ENCODE measurements around the gene GDAP2.
A peak's percentile ranks its signal among the peaks of the same experiment; 100 is the strongest.
"Not testable (repeated sequence)": the region's sequence is repeated elsewhere in the genome, so short reads cannot be mapped to it uniquely, and the experiment has no call there.

The GDAP2 gene

GRCh38 chr1:117902944-117903343, 26.5 kb downstream of the GDAP2 start:
- no peak for DNase-seq (ENCODE audit: low read depth in 2 of 2)

DNA sequence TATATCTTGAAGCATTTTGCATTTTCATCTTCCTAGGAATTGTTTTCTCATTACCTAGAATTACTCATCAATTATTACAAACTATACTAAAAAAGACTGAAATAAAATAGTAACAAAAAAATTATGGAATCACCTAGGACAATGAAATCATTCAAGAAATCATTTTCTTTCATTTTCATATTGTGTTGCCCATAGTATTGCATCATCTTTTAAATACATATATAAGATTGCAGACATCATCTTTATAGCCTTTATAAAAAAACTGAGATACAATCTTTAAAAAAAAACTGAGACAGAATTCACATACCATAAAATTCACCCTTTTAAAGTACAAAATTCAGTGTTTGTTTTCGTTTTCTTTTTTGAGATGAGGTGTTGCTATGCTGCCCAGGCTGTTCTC, 29.6 kb downstream of the GDAP2 start:
- DNase-seq (ENCODE audit: low read depth in 2 of 2), result no peak

GRCh38 chr1:117897551-117897950, 31.9 kb downstream of the GDAP2 start:
- DNase-seq (ENCODE audit: low read depth in 2 of 2), result no peak

DNA sequence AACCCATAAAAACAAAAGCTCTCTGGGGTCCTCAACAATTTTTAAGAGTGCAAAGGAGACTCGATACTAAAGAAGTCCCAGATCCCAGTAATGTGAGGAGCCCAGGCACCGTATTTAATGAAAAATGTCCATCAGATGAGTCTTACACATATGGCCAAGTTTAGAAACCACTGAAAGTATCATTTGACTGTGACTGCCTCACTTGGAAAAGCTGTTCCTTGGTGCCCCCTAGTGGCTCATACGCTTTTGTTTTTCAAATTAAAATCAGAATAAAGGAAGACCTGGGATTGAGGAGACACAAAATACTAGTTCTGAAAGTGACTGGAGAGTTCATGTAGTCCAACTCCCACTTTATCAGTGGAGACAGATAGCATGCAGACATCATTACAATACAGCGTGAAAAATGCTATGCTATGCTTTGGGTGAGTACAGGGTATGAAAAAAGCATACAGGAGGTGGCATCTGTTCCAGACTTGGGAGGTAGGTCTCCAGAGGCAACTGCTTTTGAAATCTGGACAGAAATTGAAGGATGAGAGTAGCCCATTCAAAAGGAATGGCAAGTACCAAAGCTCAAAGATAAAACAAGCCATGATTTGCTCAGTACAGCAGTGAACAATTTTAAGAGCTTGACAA, 33.8 kb downstream of the GDAP2 start:
- DNase-seq (ENCODE audit: low read depth in 2 of 2), result peak; percentile 8 to 21

DNA sequence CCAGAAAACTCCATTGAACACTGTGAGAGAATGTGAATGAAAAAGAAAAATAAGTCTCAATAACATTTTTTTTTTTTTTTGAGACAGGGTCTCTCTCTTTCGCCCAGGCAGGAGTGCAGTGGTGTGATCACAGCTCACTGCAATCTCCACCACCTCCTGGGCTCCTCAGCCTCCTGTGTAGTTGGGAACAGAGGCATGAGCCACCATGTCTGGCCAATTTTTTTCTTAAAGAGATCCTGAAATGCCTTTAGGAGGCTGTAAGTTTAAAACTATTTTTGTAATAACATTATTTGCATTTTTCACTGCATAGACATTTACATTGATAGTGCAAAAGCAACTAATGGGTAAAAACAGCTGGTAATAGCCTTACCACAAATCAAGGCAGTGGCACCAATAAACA, 35.3 kb downstream of the GDAP2 start:
- DNase-seq (ENCODE audit: low read depth in 2 of 2), result no peak

- DNase-seq (ENCODE audit: low read depth in 2 of 2), result no peak
These were observed 36.9 kb downstream of the GDAP2 start for GRCh38 chr1:117892512-117892911.

DNA sequence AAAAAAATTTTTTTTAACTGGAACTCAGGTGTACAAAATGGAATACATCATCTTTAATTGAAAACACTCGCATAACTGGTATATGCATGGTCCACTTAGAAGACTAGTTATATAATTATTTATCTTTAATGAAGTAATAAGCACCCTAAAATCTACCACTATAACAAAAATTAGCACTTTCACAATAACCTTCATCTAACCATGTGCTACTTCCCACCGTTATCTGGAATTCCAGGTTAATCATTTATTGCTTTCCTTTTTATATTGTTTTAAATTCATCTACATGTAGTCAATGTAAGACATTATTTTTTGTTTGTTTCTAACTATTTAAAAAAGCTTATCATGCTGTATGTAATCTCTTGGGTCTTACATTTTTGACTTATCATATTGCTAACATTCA, 39.0 kb downstream of the GDAP2 start:
- DNase-seq (ENCODE audit: low read depth in 2 of 2), result no peak

DNA sequence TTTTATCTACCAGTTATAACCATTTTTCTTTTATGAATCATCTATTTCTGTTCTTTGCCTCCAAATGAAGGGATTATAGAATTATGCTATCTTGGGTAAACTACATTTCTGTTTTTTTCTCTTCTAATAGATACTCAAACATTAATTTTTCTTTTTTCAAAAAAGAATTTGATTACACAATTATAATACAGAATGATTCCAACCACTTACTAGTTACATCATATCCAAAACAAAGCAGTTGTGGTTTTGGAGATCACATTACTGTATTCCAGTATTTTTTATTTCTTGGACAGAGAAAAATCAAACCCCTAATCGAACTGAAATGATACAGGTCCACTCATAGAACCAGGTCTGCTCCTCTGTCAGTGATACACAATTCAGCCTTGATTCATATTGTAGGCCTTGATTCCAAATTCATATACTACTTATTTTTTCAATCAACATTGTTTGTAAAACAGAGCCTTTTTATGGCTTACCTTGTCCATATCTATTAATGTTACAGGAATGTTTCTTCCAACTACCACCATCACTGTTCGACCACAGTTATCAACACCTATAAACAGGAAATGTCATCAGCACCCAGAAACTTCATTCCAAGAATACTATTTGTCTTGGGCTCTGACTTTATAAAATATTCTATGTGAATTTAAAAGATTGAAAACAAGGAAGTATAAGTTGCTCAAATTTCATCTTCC, 43.2 kb downstream of the GDAP2 start:
- DNase-seq (ENCODE audit: low read depth in 2 of 2), result no peak

GRCh38 chr1:117883616-117884015, 45.8 kb downstream of the GDAP2 start:
- no peak for DNase-seq (ENCODE audit: low read depth in 2 of 2)

DNA sequence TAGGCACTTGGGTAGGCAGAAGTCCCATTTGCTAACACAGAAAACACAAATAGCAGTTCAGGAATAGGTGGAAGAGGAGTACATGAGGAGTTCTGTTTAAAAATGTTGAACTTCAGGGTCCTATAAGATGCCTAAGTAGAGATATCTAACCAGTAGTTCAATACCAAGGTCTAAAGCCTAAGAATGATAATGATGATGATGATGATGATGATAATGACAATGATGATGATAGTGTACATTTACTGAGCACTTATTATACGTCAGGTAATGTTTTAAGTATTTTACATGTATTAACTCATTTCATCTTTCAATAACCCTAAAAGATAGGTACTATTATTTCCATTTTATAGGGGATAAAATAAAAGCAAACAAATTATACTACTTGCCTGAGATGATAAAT, 50.1 kb downstream of the GDAP2 start:
- no peak for DNase-seq (ENCODE audit: low read depth in 2 of 2)

DNA sequence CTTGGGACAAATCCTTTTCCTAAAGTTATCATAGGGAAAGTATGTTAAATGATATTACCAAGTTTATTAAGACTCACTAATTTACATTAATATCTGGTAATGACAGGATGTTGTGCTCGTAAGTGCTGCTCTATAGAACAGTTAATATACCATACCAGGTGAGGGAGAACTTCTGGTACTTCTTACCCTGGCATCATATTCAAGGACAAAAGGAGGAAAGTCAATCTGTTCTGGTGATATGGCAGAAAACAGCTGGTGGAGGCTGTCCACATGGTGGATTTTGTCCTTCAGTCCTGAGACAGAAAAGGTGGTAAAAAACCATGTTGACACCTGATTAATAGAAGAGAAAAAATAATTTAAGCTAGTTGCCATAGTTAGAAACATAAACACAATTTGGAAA, 51.6 kb downstream of the GDAP2 start:
- DNase-seq (ENCODE audit: low read depth in 2 of 2), result no peak

- no peak for DNase-seq (ENCODE audit: low read depth in 2 of 2)
These were observed 58.4 kb downstream of the GDAP2 start for GRCh38 chr1:117871013-117871412.

DNA sequence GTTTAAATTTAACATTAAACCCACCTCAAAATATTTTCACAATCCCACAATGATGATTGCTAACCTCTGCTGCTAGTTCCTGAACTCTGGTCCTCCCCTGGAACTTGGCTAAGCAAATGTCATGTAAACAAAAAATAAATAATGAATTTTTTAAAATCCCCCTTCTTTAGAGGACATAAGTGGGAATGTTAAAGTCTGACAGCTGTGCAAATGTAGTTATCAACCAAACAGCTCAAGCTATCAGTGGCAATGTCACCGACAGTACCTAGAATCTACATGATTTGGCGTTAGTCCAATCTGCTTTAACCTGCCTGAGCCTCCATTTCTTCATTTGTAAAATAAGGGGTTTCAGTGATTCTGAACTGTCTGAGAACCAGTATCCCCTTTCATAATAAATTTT, 67.7 kb downstream of the GDAP2 start:
- DNase-seq (ENCODE audit: low read depth in 2 of 2), result no peak

- no peak for DNase-seq (ENCODE audit: low read depth in 2 of 2)
These were observed 68.4 kb downstream of the GDAP2 start for GRCh38 chr1:117860896-117861610.

DNA sequence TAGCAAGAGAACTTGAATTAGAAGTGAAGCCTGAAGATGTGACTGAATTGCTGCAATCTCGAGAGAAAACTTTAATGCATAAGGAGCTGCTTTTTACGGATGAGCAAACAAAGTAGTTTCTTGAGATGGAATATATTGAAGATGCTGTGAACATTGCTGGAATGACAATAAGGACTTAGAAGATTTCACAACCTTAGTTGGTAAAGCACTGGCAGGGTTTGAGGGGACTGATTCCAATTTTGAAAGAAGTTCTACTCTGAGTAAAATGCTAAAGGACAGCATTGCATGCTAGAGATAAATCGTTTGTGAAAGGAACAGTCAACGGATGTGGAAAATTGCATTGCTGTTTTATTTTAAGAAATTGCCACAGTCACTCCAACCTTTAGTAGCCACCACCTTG, 69.5 kb downstream of the GDAP2 start:
- no peak for DNase-seq (ENCODE audit: low read depth in 2 of 2)

DNA sequence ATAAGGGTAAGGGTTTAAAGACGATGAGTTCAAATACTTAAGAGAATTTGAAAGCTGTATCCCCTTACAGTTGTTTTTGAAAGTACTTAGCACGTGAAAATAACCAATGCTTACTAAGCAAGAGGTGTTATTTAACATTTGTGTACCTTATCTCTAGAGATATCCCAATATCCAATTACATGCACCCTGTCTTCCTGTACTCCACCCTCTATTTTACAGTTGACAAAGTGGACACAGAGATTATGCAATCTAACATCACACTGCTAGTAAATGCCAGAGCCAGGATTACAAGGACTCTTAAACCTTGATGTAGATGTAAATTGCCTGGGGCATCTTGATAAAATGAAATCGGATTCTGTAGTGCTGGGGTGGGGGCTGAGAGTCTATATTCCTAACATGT, 72.0 kb downstream of the GDAP2 start:
- DNase-seq (ENCODE audit: low read depth in 2 of 2), result no peak

- DNase-seq (ENCODE audit: low read depth in 2 of 2), result no peak
These were observed 76.4 kb downstream of the GDAP2 start for GRCh38 chr1:117852853-117853553.

DNA sequence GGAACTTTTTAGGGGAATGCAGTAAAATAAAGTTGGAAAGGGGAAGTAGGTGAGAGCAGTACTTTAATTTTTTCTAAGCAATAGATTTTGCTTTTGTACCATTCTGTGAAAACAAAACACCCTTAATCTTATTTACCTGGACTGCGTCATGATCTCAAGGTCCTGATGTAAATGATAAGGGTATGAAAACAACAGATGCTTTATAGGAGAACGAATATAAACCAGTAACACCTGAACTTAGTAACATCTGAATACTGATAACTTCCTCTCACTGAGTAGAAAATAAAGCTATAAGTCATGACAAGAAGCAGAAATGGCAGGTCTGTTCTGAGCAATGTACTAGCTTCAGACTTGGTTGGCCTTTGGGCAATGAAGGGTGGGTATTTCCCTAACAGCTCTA, 77.7 kb downstream of the GDAP2 start:
- no peak for DNase-seq (ENCODE audit: low read depth in 2 of 2)

GRCh38 chr1:117846674-117847425, 82.6 kb downstream of the GDAP2 start:
- DNase-seq (ENCODE audit: low read depth in 2 of 2), result no peak

DNA sequence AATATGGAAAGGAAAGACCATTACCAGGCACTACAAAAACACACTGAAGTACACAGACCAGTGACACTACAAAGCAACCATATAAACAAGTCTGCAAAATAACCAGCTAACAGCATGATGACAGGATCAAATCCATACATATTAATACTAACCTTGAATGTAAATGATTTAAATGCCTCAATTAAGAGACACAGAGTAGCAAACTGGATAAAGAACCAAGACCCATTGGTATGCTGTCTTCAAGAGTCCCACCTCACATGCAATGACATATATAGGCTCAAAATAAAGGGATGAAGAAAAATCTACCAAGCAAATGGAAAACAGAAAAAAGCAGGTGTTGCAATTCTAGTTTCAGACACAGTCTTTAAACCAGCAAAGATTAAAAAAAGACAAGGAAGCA, 84.9 kb downstream of the GDAP2 start:
- DNase-seq (ENCODE audit: low read depth in 2 of 2), result not testable (repeated sequence)

DNA sequence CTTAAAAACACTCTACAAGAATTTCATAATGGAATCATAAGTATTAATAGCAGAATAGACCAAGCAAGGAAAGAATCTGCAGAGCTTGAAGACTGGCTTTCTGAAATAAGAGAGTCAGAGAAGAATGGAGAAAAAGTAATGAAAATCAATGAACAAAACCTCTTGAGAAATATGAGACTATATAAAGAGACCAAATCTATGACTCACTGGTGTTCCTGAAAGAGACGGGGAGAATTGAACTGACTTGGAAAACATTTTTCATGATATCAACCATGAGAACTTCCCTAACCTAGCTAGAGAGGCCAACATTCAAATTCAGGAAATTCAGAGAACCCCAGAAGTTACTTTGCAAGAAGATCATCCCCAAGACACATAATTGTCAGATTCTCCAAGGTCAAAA, 85.6 kb downstream of the GDAP2 start:
- no peak for DNase-seq (ENCODE audit: low read depth in 2 of 2)

Measured in stimulated activated CD8-positive, alpha-beta memory T cell treated with anti-CD3 and anti-CD28 coated beads, Interleukin-2, amount 100 ng/mL, for 1 hour (primary cell).